GM23338 (cell line): ENCODE results near the gene ATP8A2. TPM values are rescaled to one million over a fixed set of nuclear protein-coding genes. Genes with fewer than 3 reads are reported as not detected.

Experiments
- ATAC-seq: fragments of 200-7000 bp; cut with Tn5 transposase; 3 replicates; pipeline ENCODE4 v1.9.1; 2020
- DNase-seq: peaks from one replicate; pipeline ENCODE4 v3.0.0-alpha.2; 2015; ENCODE audit warnings: low spot score
- H2AFZ ChIP-seq: fragments of 200-600 bp; sonication (generic); 2 replicates; pipeline ENCODE4 v1.8.0; 2016; ENCODE audit warnings: antibody characterized with exemption, mild to moderate bottlenecking, moderate library complexity
- H3F3A ChIP-seq: fragments of 200-600 bp; sonication (generic); replicated peaks from 2 replicates; pipeline ENCODE4 v1.8.0; 2017; ENCODE audit warnings: antibody characterized with exemption, mixed run types, low read depth
- H3K27ac ChIP-seq: fragments of 200-600 bp; sonication (generic); 2 replicates; pipeline ENCODE4 v1.6.1; 2016; ENCODE audit warnings: low read depth
- H3K27me3 ChIP-seq: fragments of 200-600 bp; sonication (generic); 2 replicates; pipeline ENCODE4 v1.8.0; 2016; ENCODE audit warnings: mild to moderate bottlenecking, mixed run types, moderate library complexity; ENCODE audit not compliant: insufficient read depth
- H3K36me3 ChIP-seq: fragments of 200-600 bp; sonication (generic); 2 replicates; pipeline ENCODE4 v1.8.0; 2016; ENCODE audit warnings: mild to moderate bottlenecking; ENCODE audit not compliant: insufficient read depth
- H3K4me1 ChIP-seq: fragments of 200-600 bp; sonication (generic); 2 replicates; pipeline ENCODE4 v1.8.0; 2016; ENCODE audit warnings: mild to moderate bottlenecking, moderate library complexity; ENCODE audit not compliant: insufficient read depth
- H3K4me2 ChIP-seq: fragments of 200-600 bp; sonication (generic); 2 replicates; pipeline ENCODE4 v1.7.1; 2017; ENCODE audit warnings: mixed run types
- H3K4me3 ChIP-seq: fragments of 200-600 bp; sonication (generic); 2 replicates; pipeline ENCODE4 v1.6.1; 2016; ENCODE audit warnings: mixed run types
- H3K79me2 ChIP-seq: fragments of 200-600 bp; sonication (generic); replicated peaks from 2 replicates; pipeline ENCODE4 v1.8.0; 2017; ENCODE audit warnings: mild to moderate bottlenecking; ENCODE audit not compliant: insufficient read depth
- H3K9me2 ChIP-seq: fragments of 200-600 bp; sonication (generic); 2 replicates; pipeline ENCODE4 v1.8.0; 2017; ENCODE audit not compliant: insufficient read depth
- H4K20me1 ChIP-seq: fragments of 200-600 bp; sonication (generic); replicated peaks from 2 replicates; pipeline ENCODE4 v1.8.0; 2017; ENCODE audit warnings: mild to moderate bottlenecking; ENCODE audit not compliant: insufficient read depth
- H3K27ac Mint-ChIP-seq: 2 replicates; pipeline ENCODE4 v1.8.0; 2020; ENCODE audit warnings: inconsistent platforms, mild to moderate bottlenecking, moderate library complexity, mixed read lengths
- H3K27me3 Mint-ChIP-seq: 3 replicates; pipeline ENCODE4 v1.8.0; 2022; ENCODE audit warnings: low read depth, mild to moderate bottlenecking, moderate library complexity, mixed read lengths, inconsistent platforms; ENCODE audit not compliant: insufficient read depth, poor library complexity
- H3K36me3 Mint-ChIP-seq: 3 replicates; pipeline ENCODE4 v1.8.0; 2021; ENCODE audit warnings: low read depth, mild to moderate bottlenecking, inconsistent platforms, moderate library complexity, mixed read lengths
- H3K4me1 Mint-ChIP-seq: 3 replicates; pipeline ENCODE4 v1.8.0; 2020; ENCODE audit warnings: mild to moderate bottlenecking, inconsistent platforms, mixed read lengths
- H3K4me3 Mint-ChIP-seq: 3 replicates; pipeline ENCODE4 v1.8.0; 2021; ENCODE audit warnings: moderate library complexity, mild to moderate bottlenecking, inconsistent platforms, mixed read lengths
- H3K9me3 Mint-ChIP-seq: 3 replicates; pipeline ENCODE4 v1.8.0; 2020; ENCODE audit warnings: moderate library complexity, mild to moderate bottlenecking, inconsistent platforms, mixed read lengths
- CREB1 ChIP-seq: fragments of 250-450 bp; sonication (Bioruptor Pico); IDR thresholded peaks from 2 replicates; pipeline ENCODE4 v1.5.0; 2020; ENCODE audit warnings: low read depth, mild to moderate bottlenecking, moderate library complexity
- EZH2 ChIP-seq: fragments of 200-600 bp; sonication (generic); IDR thresholded peaks from one replicate; pipeline ENCODE4 v1.8.0; 2017; ENCODE audit warnings: antibody characterized with exemption, mild to moderate bottlenecking, low read depth; ENCODE audit not compliant: unreplicated experiment
- EZH2phosphoT487 ChIP-seq: fragments of 200-600 bp; sonication (generic); IDR thresholded peaks from one replicate; pipeline ENCODE4 v1.8.1; 2018; ENCODE audit warnings: antibody characterized with exemption; ENCODE audit not compliant: unreplicated experiment
- JUNB ChIP-seq: IDR thresholded peaks from one replicate; pipeline ENCODE4 v1.6.1; 2016; ENCODE audit warnings: antibody characterized with exemption; ENCODE audit not compliant: unreplicated experiment
- NANOG ChIP-seq: IDR thresholded peaks from 2 replicates; pipeline ENCODE4 v1.6.1; 2016; ENCODE audit warnings: antibody characterized with exemption, borderline replicate concordance
- POLR2AphosphoS5 ChIP-seq: IDR thresholded peaks from 2 replicates; pipeline ENCODE4 v1.6.1; 2016; ENCODE audit warnings: antibody characterized with exemption, low read depth
- STAT1 ChIP-seq: IDR thresholded peaks from one replicate; pipeline ENCODE4 v1.6.1; 2016; ENCODE audit warnings: antibody characterized with exemption; ENCODE audit not compliant: unreplicated experiment
- ZNF114 ChIP-seq: fragments of 250-450 bp; sonication (Bioruptor Pico); IDR thresholded peaks from 2 replicates; pipeline ENCODE4 v1.5.0; 2020; ENCODE audit warnings: mild to moderate bottlenecking, moderate library complexity
- ZNF331 ChIP-seq: fragments of 250-450 bp; sonication (Bioruptor Pico); IDR thresholded peaks from 2 replicates; pipeline ENCODE4 v1.5.0; 2020; ENCODE audit warnings: low read depth, mild to moderate bottlenecking, moderate library complexity
- polyA plus RNA-seq: library from polyadenylated mRNA; unstranded; fragments of >200 nt; fragmentation: Nextera tagmentation; extraction: Ambion mirVana; gene quantifications from 2 replicates; pipeline ENCODE4 v1.2.1, GENCODE V29; 2016
- total RNA-seq: library from RNA; depleted of rRNA; stranded (reverse); fragments of >200 nt; shearing (Covaris generic); gene quantifications from 2 replicates; pipeline ENCODE4 v1.2.3, GENCODE V29; 2014
- TF ChIP-seq, protein P1 (sequence below): fragments of 250-450 bp; sonication (Bioruptor Pico); IDR thresholded peaks from 2 replicates; pipeline ENCODE4 v1.5.0; 2020; ENCODE audit warnings: mild to moderate bottlenecking, moderate library complexity
- TF ChIP-seq, protein P2 (sequence below): IDR thresholded peaks from 2 replicates; pipeline ENCODE4 v1.6.1; 2016; ENCODE audit warnings: antibody characterized with exemption
- TF ChIP-seq, protein P3 (sequence below): IDR thresholded peaks from one replicate; pipeline ENCODE4 v1.6.1; 2018; ENCODE audit warnings: antibody characterized with exemption; ENCODE audit not compliant: unreplicated experiment
- TF ChIP-seq, protein P4 (sequence below), 2 experiments: fragments of 200-600 bp in 1 of 2; sonication (generic) in 1 of 2; conservative IDR thresholded peaks; 2 replicates each; pipeline versions ENCODE4 v1.5.1 to v1.6.1; 2016 to 2017; ENCODE audit warnings: antibody characterized with exemption in 2 of 2, low read depth in 2 of 2, mild to moderate bottlenecking in 2 of 2, moderate library complexity in 1 of 2

ATP8A2 gene
- total and polyA plus RNA-seq, 2 experiments from 2014 or later = 5.7 to 8.8 TPM

DNA sequence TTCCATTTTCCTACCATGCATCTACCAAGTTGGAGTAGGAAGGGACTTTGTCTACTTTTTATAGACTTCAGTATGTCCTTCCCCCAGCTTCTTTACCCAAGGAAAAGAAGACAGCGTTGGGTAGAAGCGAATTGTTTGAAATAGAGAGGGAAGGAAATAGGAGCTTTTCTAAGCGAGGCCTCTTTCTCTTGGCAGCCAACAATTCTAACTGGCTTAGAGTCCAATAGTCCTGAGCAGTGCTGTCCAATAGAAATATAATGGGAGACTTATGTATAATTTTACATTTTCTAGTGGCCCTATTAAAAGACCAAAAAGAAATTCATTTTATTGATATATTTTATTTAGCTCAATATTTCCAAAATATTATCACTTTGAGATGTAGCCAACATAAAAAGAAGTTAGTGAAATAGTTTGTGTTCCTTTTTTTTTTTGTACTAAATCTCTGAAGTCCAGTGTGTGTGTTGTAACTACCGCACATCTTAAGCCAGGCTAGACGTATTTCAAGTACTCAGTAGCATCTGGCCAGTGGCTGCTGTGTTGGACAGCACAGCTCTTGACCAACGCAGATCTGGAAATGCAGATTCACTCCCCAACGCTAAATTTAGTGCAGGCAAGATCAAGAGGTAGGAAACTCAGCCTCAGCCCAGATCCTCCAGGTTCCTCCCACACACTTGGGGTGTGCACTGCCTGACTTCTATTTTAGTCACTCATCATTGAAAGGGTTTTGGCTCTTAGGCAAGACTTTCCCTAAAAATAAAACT, 500.9 kb downstream of the ATP8A2 start:
- Histone ChIP-seq H3K79me2 (no peaks in the 10 kb centered on the region), H3K4me2 (no peak overlapping the region), H3F3A (no peaks in the 10 kb centered on the region; the same call in 1 of the 2 replicates), H3K4me1 (peaks cover 39% of the 10 kb centered on the region), H3K27ac (no peak overlapping the region), H3K36me3 (no peaks in the 10 kb centered on the region), H2AFZ (no peak overlapping the region), H3K4me3 (no peak overlapping the region), H3K9me2 (no peaks in the 10 kb centered on the region), H4K20me1 (no peaks in the 10 kb centered on the region), H3K27me3 (no peaks in the 10 kb centered on the region)
- no peak overlapping the region for H3K4me3 Mint-ChIP-seq
- no peak overlapping the region for H3K27ac Mint-ChIP-seq
- peaks cover 5% of the 10 kb centered on the region for H3K27me3 Mint-ChIP-seq
- no peaks in the 10 kb centered on the region for H3K36me3 Mint-ChIP-seq
- no peak for ATAC-seq
- TF ChIP-seq NANOG = no peak
- TF ChIP-seq, protein P1, sequence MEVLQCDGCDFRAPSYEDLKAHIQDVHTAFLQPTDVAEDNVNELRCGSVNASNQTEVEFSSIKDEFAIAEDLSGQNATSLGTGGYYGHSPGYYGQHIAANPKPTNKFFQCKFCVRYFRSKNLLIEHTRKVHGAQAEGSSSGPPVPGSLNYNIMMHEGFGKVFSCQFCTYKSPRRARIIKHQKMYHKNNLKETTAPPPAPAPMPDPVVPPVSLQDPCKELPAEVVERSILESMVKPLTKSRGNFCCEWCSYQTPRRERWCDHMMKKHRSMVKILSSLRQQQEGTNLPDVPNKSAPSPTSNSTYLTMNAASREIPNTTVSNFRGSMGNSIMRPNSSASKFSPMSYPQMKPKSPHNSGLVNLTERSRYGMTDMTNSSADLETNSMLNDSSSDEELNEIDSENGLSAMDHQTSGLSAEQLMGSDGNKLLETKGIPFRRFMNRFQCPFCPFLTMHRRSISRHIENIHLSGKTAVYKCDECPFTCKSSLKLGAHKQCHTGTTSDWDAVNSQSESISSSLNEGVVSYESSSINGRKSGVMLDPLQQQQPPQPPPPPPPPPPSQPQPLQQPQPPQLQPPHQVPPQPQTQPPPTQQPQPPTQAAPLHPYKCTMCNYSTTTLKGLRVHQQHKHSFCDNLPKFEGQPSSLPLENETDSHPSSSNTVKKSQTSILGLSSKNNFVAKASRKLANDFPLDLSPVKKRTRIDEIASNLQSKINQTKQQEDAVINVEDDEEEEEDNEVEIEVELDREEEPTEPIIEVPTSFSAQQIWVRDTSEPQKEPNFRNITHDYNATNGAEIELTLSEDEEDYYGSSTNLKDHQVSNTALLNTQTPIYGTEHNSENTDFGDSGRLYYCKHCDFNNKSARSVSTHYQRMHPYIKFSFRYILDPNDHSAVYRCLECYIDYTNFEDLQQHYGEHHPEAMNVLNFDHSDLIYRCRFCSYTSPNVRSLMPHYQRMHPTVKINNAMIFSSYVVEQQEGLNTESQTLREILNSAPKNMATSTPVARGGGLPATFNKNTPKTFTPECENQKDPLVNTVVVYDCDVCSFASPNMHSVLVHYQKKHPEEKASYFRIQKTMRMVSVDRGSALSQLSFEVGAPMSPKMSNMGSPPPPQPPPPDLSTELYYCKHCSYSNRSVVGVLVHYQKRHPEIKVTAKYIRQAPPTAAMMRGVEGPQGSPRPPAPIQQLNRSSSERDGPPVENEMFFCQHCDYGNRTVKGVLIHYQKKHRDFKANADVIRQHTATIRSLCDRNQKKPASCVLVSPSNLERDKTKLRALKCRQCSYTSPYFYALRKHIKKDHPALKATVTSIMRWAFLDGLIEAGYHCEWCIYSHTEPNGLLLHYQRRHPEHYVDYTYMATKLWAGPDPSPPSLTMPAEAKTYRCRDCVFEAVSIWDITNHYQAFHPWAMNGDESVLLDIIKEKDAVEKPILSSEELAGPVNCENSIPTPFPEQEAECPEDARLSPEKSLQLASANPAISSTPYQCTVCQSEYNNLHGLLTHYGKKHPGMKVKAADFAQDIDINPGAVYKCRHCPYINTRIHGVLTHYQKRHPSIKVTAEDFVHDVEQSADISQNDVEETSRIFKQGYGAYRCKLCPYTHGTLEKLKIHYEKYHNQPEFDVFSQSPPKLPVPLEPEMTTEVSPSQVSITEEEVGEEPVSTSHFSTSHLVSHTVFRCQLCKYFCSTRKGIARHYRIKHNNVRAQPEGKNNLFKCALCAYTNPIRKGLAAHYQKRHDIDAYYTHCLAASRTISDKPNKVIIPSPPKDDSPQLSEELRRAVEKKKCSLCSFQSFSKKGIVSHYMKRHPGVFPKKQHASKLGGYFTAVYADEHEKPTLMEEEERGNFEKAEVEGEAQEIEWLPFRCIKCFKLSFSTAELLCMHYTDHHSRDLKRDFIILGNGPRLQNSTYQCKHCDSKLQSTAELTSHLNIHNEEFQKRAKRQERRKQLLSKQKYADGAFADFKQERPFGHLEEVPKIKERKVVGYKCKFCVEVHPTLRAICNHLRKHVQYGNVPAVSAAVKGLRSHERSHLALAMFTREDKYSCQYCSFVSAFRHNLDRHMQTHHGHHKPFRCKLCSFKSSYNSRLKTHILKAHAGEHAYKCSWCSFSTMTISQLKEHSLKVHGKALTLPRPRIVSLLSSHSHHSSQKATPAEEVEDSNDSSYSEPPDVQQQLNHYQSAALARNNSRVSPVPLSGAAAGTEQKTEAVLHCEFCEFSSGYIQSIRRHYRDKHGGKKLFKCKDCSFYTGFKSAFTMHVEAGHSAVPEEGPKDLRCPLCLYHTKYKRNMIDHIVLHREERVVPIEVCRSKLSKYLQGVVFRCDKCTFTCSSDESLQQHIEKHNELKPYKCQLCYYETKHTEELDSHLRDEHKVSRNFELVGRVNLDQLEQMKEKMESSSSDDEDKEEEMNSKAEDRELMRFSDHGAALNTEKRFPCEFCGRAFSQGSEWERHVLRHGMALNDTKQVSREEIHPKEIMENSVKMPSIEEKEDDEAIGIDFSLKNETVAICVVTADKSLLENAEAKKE (CRISPR knock-in tag) = no peak
- TF ChIP-seq ZNF331 (CRISPR knock-in tag) = no peak
- no peak for TF ChIP-seq ZNF114 (CRISPR knock-in tag)
- TF ChIP-seq STAT1 = no peak
- TF ChIP-seq, protein P2, sequence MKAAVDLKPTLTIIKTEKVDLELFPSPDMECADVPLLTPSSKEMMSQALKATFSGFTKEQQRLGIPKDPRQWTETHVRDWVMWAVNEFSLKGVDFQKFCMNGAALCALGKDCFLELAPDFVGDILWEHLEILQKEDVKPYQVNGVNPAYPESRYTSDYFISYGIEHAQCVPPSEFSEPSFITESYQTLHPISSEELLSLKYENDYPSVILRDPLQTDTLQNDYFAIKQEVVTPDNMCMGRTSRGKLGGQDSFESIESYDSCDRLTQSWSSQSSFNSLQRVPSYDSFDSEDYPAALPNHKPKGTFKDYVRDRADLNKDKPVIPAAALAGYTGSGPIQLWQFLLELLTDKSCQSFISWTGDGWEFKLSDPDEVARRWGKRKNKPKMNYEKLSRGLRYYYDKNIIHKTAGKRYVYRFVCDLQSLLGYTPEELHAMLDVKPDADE = no peak
- TF ChIP-seq EZH2phosphoT487 = no peak
- no peak for TF ChIP-seq POLR2AphosphoS5
- no peak for TF ChIP-seq JUNB
- no peak for TF ChIP-seq CREB1 (CRISPR knock-in tag)
- TF ChIP-seq, protein P3, sequence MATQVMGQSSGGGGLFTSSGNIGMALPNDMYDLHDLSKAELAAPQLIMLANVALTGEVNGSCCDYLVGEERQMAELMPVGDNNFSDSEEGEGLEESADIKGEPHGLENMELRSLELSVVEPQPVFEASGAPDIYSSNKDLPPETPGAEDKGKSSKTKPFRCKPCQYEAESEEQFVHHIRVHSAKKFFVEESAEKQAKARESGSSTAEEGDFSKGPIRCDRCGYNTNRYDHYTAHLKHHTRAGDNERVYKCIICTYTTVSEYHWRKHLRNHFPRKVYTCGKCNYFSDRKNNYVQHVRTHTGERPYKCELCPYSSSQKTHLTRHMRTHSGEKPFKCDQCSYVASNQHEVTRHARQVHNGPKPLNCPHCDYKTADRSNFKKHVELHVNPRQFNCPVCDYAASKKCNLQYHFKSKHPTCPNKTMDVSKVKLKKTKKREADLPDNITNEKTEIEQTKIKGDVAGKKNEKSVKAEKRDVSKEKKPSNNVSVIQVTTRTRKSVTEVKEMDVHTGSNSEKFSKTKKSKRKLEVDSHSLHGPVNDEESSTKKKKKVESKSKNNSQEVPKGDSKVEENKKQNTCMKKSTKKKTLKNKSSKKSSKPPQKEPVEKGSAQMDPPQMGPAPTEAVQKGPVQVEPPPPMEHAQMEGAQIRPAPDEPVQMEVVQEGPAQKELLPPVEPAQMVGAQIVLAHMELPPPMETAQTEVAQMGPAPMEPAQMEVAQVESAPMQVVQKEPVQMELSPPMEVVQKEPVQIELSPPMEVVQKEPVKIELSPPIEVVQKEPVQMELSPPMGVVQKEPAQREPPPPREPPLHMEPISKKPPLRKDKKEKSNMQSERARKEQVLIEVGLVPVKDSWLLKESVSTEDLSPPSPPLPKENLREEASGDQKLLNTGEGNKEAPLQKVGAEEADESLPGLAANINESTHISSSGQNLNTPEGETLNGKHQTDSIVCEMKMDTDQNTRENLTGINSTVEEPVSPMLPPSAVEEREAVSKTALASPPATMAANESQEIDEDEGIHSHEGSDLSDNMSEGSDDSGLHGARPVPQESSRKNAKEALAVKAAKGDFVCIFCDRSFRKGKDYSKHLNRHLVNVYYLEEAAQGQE = no peak
- no peak for TF ChIP-seq EZH2
- TF ChIP-seq, protein P4, sequence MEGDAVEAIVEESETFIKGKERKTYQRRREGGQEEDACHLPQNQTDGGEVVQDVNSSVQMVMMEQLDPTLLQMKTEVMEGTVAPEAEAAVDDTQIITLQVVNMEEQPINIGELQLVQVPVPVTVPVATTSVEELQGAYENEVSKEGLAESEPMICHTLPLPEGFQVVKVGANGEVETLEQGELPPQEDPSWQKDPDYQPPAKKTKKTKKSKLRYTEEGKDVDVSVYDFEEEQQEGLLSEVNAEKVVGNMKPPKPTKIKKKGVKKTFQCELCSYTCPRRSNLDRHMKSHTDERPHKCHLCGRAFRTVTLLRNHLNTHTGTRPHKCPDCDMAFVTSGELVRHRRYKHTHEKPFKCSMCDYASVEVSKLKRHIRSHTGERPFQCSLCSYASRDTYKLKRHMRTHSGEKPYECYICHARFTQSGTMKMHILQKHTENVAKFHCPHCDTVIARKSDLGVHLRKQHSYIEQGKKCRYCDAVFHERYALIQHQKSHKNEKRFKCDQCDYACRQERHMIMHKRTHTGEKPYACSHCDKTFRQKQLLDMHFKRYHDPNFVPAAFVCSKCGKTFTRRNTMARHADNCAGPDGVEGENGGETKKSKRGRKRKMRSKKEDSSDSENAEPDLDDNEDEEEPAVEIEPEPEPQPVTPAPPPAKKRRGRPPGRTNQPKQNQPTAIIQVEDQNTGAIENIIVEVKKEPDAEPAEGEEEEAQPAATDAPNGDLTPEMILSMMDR (conservative IDR thresholded peaks at IDR 0.05; ENCODE audit: low read depth in 2 of 2) = no peak
- no peaks in the 10 kb centered on the region; the same call in 2 of the 3 replicates for H3K9me3 Mint-ChIP-seq
- DNase-seq = no peak
- H3K4me1 Mint-ChIP-seq = peaks cover 59% of the 10 kb centered on the region
